Astrocyte of the cerebellum (primary cell): ENCODE data around the gene LAMB1.
A peak's percentile ranks its signal among the peaks of the same experiment; 100 is the strongest.

ENCODE experiments used
- DNase-seq: peaks from one replicate; pipeline ENCODE4 v3.0.0-alpha.2; 2011; ENCODE audit warnings: low read depth
- H3K4me3 ChIP-seq: 2 replicates; pipeline ENCODE4 v1.5.1; 2011; ENCODE audit warnings: mild to moderate bottlenecking, low read depth, low read length, moderate library complexity
- in situ Hi-C: cut with HindIII; loops from 2 replicates; pipeline ENCODE4 v1.10.0; 2017; ENCODE audit warnings: low sequenced_read_pairs
- TF ChIP-seq, protein P1 (sequence below): IDR thresholded peaks from 2 replicates; pipeline ENCODE4 v1.5.1; 2012; ENCODE audit warnings: low read length, low read depth, moderate library complexity, mild to moderate bottlenecking; ENCODE audit errors: missing control alignments

Gene LAMB1

DNA sequence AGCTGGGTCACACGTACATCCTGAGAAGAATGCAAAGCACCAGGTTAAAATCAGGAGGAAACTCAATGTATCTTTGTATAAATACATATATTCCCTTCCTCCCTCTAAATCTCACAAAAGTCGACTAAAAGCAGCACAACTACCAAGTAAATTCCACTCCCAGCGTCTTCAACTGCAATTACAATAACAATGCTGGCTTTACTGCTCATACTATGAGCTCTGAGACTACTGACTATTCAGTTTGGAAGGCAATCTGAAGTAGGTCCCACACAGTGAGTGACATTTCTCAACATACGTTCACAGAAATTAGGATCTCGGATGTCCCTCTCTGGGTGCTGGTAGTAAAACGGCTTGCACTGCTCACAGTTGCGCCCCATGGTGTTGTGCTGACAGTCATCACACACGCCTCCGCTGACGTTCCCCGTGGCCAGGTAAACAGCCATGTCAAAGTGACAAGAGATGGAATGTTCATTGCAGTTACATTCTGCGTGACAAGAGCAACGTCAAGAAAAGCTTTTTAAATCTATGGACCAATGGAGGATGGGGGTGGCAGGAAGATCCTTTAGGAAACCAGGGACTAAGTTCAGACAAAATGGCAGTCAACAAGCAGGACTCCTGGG, 27.5 kb downstream of the LAMB1 start:
- no peak overlapping the region for H3K4me3 ChIP-seq
- in situ Hi-C loops = no loop called here
- no peak for DNase-seq
- TF ChIP-seq, protein P1, sequence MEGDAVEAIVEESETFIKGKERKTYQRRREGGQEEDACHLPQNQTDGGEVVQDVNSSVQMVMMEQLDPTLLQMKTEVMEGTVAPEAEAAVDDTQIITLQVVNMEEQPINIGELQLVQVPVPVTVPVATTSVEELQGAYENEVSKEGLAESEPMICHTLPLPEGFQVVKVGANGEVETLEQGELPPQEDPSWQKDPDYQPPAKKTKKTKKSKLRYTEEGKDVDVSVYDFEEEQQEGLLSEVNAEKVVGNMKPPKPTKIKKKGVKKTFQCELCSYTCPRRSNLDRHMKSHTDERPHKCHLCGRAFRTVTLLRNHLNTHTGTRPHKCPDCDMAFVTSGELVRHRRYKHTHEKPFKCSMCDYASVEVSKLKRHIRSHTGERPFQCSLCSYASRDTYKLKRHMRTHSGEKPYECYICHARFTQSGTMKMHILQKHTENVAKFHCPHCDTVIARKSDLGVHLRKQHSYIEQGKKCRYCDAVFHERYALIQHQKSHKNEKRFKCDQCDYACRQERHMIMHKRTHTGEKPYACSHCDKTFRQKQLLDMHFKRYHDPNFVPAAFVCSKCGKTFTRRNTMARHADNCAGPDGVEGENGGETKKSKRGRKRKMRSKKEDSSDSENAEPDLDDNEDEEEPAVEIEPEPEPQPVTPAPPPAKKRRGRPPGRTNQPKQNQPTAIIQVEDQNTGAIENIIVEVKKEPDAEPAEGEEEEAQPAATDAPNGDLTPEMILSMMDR = no peak

DNA sequence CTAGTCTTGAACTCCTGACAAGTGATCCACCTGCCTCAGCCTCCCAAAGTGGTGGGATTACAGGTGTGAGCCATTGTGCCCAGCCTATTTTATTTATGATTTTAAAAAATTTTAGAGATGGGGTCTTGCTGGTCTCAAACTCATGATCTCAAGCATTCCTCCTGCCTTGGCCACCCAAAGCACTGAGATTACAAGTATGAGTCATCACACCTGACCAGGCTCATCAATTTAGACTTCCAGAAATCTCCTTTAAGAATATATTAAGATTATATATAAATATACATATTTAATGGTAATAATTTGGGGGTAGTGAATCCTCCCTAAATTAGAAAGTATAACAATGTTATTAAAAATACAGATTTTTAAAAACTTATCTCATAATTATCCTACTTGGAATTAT, 29.1 kb downstream of the LAMB1 start:
- no peak overlapping the region for H3K4me3 ChIP-seq
- TF ChIP-seq, protein P1 = no peak
- in situ Hi-C loops = no loop called here
- no peak for DNase-seq

- in situ Hi-C loops = no loop called here
- no peak overlapping the region for H3K4me3 ChIP-seq
- TF ChIP-seq, protein P1 = no peak
- DNase-seq = no peak
These were observed 30.0 kb downstream of the LAMB1 start for GRCh38 chr7:107972941-107973376.

DNA sequence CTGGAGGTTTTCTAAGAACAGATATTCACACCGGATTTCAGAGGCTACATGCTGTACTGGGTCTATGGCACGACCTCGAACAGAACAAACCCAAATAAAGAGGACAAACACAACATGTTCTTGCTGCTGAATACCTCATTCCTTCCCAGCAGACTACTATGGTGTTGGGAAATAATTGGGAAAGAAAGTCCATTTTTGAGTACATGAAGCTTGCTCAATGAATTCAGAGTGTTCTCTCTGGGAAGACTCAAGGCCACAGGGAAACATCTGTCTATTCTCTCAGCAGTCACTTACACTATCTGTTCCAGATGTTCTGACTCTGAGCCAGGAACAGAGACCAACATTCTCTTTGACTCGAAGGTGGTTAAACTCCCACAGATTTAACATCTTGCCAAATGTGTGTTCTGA, 30.9 kb downstream of the LAMB1 start:
- no peak overlapping the region for H3K4me3 ChIP-seq
- TF ChIP-seq, protein P1 = no peak
- in situ Hi-C loops = no loop called here
- peak; percentile 68 for DNase-seq

GRCh38 chr7:107971613-107972012, 31.3 kb downstream of the LAMB1 start:
- in situ Hi-C loops = no loop called here
- no peak overlapping the region for H3K4me3 ChIP-seq
- DNase-seq = no peak
- TF ChIP-seq, protein P1 = no peak

- in situ Hi-C loops = no loop called here
- TF ChIP-seq, protein P1 = no peak
- no peak for DNase-seq
- H3K4me3 ChIP-seq = no peak overlapping the region
These were observed 31.9 kb downstream of the LAMB1 start for GRCh38 chr7:107971100-107971499.
